WTC11 (cell line): ENCODE data around the gene CCS. TPM values are rescaled to one million over a fixed set of nuclear protein-coding genes. Genes with fewer than 3 reads are reported as not detected.
A peak's percentile ranks its signal among the peaks of the same experiment; 100 is the strongest.

Source experiments
- ATAC-seq: fragments of 200-7000 bp; cut with Tn5 transposase; 2 replicates; pipeline ENCODE4 v1.10.0; 2021; ENCODE audit warnings: mild to moderate bottlenecking, moderate library complexity
- CTCF ChIA-PET: fragments of 300-600 bp; sonication (Branson Sonifier 250); formaldehyde crosslinking; loops from one replicate; lab custom pipeline; 2021; ENCODE audit warnings: antibody characterized with exemption; lab: Charles Lee
- POLR2A ChIA-PET: fragments of 350-600 bp; sonication (Branson Sonifier 250); formaldehyde crosslinking; loops from one replicate; lab custom pipeline; 2021; ENCODE audit warnings: antibody characterized with exemption; lab: Charles Lee
- DNase-seq: peaks from one replicate; pipeline ENCODE4 v3.0.0; 2021; ENCODE audit warnings: low spot score
- H3K27ac Mint-ChIP-seq: 2 replicates; pipeline ENCODE4 v1.8.0; 2021; ENCODE audit warnings: mixed read lengths
- H3K27me3 Mint-ChIP-seq: 2 replicates; pipeline ENCODE4 v1.8.0; 2021; ENCODE audit warnings: low read depth, mild to moderate bottlenecking, moderate library complexity, mixed read lengths
- H3K36me3 Mint-ChIP-seq: 2 replicates; pipeline ENCODE4 v1.8.0; 2021; ENCODE audit warnings: mixed read lengths
- H3K4me1 Mint-ChIP-seq: 2 replicates; pipeline ENCODE4 v1.8.0; 2022; ENCODE audit warnings: mixed read lengths
- H3K4me3 Mint-ChIP-seq: 2 replicates; pipeline ENCODE4 v1.8.0; 2021; ENCODE audit warnings: mild to moderate bottlenecking, moderate library complexity, mixed read lengths
- H3K9me3 Mint-ChIP-seq: 2 replicates; pipeline ENCODE4 v1.8.0; 2021; ENCODE audit warnings: mixed read lengths
- ARID4B ChIP-seq: sonication (generic); formaldehyde crosslinking; IDR thresholded peaks from 2 replicates; pipeline ENCODE4 v1.8.0; 2023; ENCODE audit warnings: missing genetic modification reagents, mild to moderate bottlenecking, borderline replicate concordance
- ELF4 ChIP-seq: sonication (generic); formaldehyde crosslinking; IDR thresholded peaks from 2 replicates; pipeline ENCODE4 v1.8.1; 2022; ENCODE audit warnings: low read depth, mild to moderate bottlenecking, moderate library complexity, missing genetic modification reagents
- EMX1 ChIP-seq: fragments of 250-450 bp; sonication (Bioruptor Pico); IDR thresholded peaks from 2 replicates; pipeline ENCODE4 v1.8.0; 2021; ENCODE audit warnings: mild to moderate bottlenecking
- ETV6 ChIP-seq: sonication (generic); formaldehyde crosslinking; IDR thresholded peaks from 2 replicates; pipeline ENCODE4 v1.8.1; 2022; ENCODE audit warnings: mild to moderate bottlenecking, missing genetic modification reagents
- KAT7 ChIP-seq: sonication (generic); formaldehyde crosslinking; IDR thresholded peaks from 2 replicates; pipeline ENCODE4 v1.8.1; 2023; ENCODE audit warnings: missing genetic modification reagents, mild to moderate bottlenecking, borderline replicate concordance
- RORB ChIP-seq: fragments of 250-450 bp; sonication (Bioruptor Pico); IDR thresholded peaks from 2 replicates; pipeline ENCODE4 v1.9.0; 2021; ENCODE audit warnings: mild to moderate bottlenecking
- TEAD4 ChIP-seq: sonication (generic); formaldehyde crosslinking; IDR thresholded peaks from 2 replicates; pipeline ENCODE4 v1.8.0; 2022; ENCODE audit warnings: mild to moderate bottlenecking, missing genetic modification reagents
- ZNF317 ChIP-seq: sonication (generic); formaldehyde crosslinking; IDR thresholded peaks from 2 replicates; pipeline ENCODE4 v1.8.1; 2023; ENCODE audit warnings: low read depth, mild to moderate bottlenecking, moderate library complexity, missing genetic modification reagents, borderline replicate concordance
- ZNF396 ChIP-seq: fragments of 250-450 bp; sonication (Bioruptor Pico); IDR thresholded peaks from 2 replicates; pipeline ENCODE4 v1.8.0; 2021; ENCODE audit warnings: mild to moderate bottlenecking, moderate library complexity, borderline replicate concordance
- ZNF416 ChIP-seq: fragments of 250-450 bp; sonication (Bioruptor Pico); IDR thresholded peaks from 2 replicates; pipeline ENCODE4 v1.9.0; 2021; ENCODE audit warnings: mild to moderate bottlenecking, inconsistent platforms
- total RNA-seq: library from RNA; stranded (reverse); gene quantifications from 3 replicates; pipeline ENCODE4 v1.2.3, GENCODE V29; 2021
- TF ChIP-seq, protein P1 (sequence below): sonication (generic); formaldehyde crosslinking; IDR thresholded peaks from 2 replicates; pipeline ENCODE4 v1.8.0; 2022; ENCODE audit warnings: mild to moderate bottlenecking, missing genetic modification reagents
- TF ChIP-seq, protein P2 (sequence below): sonication (generic); formaldehyde crosslinking; IDR thresholded peaks from 2 replicates; pipeline ENCODE4 v1.8.1; 2022; ENCODE audit warnings: low read depth, missing genetic modification reagents, borderline replicate concordance
- TF ChIP-seq, protein P3 (sequence below): sonication (generic); formaldehyde crosslinking; IDR thresholded peaks from 2 replicates; pipeline ENCODE4 v1.8.1; 2023; ENCODE audit warnings: mild to moderate bottlenecking, missing genetic modification reagents

Gene CCS
- total RNA-seq, 1 experiment from 2014 or later, result 35.9 TPM

DNA sequence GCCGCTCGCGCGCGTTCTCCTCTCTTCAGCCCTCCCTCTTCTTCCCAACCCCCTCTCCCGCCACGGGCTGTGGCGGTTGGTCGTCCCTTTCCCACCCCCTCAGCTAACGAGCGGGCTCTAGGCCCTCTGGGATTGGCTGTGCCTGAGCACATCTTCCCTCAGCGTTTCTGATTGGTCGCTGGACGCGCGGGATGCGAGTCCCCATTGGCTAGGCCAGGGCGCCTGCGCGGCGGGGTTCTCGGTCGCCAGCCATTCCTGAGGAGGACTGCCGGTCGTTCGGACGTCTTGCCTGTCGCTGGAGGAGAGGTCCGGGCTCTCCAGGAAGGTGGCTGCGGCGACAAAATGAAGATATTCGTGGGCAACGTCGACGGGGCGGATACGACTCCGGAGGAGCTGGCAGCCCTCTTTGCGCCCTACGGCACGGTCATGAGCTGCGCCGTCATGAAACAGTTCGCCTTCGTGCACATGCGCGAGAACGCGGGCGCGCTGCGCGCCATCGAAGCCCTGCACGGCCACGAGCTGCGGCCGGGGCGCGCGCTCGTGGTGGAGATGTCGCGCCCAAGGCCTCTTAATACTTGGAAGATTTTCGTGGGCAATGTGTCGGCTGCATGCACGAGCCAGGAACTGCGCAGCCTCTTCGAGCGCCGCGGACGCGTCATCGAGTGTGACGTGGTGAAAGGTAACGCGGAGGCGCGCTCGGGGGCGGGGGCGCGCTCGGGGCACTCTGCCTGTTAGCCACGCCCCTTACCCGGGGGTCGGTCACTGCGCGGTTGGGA, 23.6 kb downstream of the CCS start, which contains the start of gene RBM14 (continued):
- peak; percentile 51; the same call in 1 of the 2 replicates for TF ChIP-seq ZNF416 (CRISPR knock-in tag)

- DNase-seq (no peak), ATAC-seq (no peak)
- Mint-ChIP-seq H3K27ac (peak overlapping the region; percentile 99), H3K27me3 (no peaks in the 10 kb centered on the region), H3K4me1 (peaks cover 36% of the 10 kb centered on the region), H3K36me3 (peaks cover 34% of the 10 kb centered on the region), H3K4me3 (peak overlapping the region; percentile 98), H3K9me3 (no peaks in the 10 kb centered on the region)
- ChIA-PET POLR2A (interaction anchor here (0.6 to 1.9 kb wide), 5 partner anchors 21 to 137 kb away, joined by 3 to 32 read pairs (median 5); partner anchors contain the start of genes ACTN3, CCDC87, DPP3 and RBM4), CTCF (interaction anchor here (1.0 to 2.1 kb wide), 5 partner anchors 20 to 179 kb away, joined by 3 to 9 read pairs (median 6); partner anchors contain the start of genes MRPL11, RBM4B and ZDHHC24)
- TF ChIP-seq ARID4B (CRISPR knock-in tag) (peak; percentile 50; the same call in 1 of the 2 replicates), EMX1 (no peak), ZNF317 (CRISPR knock-in tag) (no peak)
These were observed 24.3 kb downstream of the CCS start for GRCh38 chr11:66617155-66617834.

GRCh38 chr11:66619080-66619554, 26.1 kb downstream of the CCS start:
- no peak for ATAC-seq
- POLR2A ChIA-PET, result interaction anchor here (0.6 to 1.0 kb wide), 3 partner anchors 19 to 1654 kb away, joined by 3 to 13 read pairs (median 3); partner anchors contain the start of gene RBM4
- Mint-ChIP-seq H3K4me3 (peak overlapping the region; percentile 98), H3K9me3 (no peaks in the 10 kb centered on the region), H3K4me1 (peaks cover 36% of the 10 kb centered on the region), H3K27ac (peak overlapping the region; percentile 88)
- TF ChIP-seq TEAD4 (CRISPR knock-in tag), result no peak
- no peak for TF ChIP-seq KAT7 (CRISPR knock-in tag)
- no peak for TF ChIP-seq EMX1
- TF ChIP-seq ELF4 (CRISPR knock-in tag), result no peak
- TF ChIP-seq, protein P1, sequence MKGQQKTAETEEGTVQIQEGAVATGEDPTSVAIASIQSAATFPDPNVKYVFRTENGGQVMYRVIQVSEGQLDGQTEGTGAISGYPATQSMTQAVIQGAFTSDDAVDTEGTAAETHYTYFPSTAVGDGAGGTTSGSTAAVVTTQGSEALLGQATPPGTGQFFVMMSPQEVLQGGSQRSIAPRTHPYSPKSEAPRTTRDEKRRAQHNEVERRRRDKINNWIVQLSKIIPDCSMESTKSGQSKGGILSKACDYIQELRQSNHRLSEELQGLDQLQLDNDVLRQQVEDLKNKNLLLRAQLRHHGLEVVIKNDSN (CRISPR knock-in tag), result no peak
- TF ChIP-seq, all 79 proteins: peak for 0
- DNase-seq, result no peak
- Mint-ChIP-seq H3K27me3 (no peaks in the 10 kb centered on the region), H3K36me3 (peaks cover 52% of the 10 kb centered on the region)
- CTCF ChIA-PET, result interaction anchor here (0.6 to 2.0 kb wide), 2 partner anchors 59 to 85 kb away, joined by 3 to 8 read pairs; partner anchors contain the start of gene RBM4B

DNA sequence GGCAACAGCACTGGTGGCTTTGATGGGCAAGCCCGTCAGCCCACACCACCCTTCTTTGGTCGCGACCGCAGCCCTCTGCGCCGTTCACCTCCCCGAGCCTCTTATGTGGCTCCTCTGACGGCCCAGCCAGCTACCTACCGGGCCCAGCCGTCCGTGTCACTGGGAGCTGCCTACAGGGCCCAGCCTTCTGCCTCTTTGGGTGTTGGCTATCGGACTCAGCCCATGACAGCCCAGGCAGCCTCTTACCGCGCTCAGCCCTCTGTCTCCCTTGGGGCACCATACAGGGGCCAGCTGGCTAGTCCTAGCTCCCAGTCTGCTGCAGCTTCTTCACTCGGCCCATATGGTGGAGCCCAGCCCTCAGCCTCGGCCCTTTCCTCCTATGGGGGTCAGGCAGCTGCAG, 31.5 kb downstream of the CCS start:
- no peaks in the 10 kb centered on the region for H3K27me3 Mint-ChIP-seq
- DNase-seq (no peak), ATAC-seq (no peak)
- TF ChIP-seq ETV6, result no peak
- no peak for TF ChIP-seq RORB
- TF ChIP-seq ZNF396 (CRISPR knock-in tag), result no peak
- TF ChIP-seq, protein P2, sequence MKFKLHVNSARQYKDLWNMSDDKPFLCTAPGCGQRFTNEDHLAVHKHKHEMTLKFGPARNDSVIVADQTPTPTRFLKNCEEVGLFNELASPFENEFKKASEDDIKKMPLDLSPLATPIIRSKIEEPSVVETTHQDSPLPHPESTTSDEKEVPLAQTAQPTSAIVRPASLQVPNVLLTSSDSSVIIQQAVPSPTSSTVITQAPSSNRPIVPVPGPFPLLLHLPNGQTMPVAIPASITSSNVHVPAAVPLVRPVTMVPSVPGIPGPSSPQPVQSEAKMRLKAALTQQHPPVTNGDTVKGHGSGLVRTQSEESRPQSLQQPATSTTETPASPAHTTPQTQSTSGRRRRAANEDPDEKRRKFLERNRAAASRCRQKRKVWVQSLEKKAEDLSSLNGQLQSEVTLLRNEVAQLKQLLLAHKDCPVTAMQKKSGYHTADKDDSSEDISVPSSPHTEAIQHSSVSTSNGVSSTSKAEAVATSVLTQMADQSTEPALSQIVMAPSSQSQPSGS (CRISPR knock-in tag), result no peak
- TF ChIP-seq, protein P3, sequence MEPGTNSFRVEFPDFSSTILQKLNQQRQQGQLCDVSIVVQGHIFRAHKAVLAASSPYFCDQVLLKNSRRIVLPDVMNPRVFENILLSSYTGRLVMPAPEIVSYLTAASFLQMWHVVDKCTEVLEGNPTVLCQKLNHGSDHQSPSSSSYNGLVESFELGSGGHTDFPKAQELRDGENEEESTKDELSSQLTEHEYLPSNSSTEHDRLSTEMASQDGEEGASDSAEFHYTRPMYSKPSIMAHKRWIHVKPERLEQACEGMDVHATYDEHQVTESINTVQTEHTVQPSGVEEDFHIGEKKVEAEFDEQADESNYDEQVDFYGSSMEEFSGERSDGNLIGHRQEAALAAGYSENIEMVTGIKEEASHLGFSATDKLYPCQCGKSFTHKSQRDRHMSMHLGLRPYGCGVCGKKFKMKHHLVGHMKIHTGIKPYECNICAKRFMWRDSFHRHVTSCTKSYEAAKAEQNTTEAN (CRISPR knock-in tag), result no peak
- POLR2A ChIA-PET, result interaction anchor here (0.5 to 2.0 kb wide), 3 partner anchors 14 to 78 kb away, joined by 3 to 14 read pairs (median 3); partner anchors contain the start of genes ACTN3, RBM4, RBM4B and ZDHHC24
- no peak overlapping the region for H3K4me3 Mint-ChIP-seq
- CTCF ChIA-PET, result interaction anchor here (0.9 kb wide), 3 partner anchors 13 to 114 kb away, joined by 3 read pairs; partner anchors contain the start of gene BBS1
- H3K27ac Mint-ChIP-seq, result no peak overlapping the region
- peaks cover 16% of the 10 kb centered on the region for H3K4me1 Mint-ChIP-seq
- no peaks in the 10 kb centered on the region for H3K9me3 Mint-ChIP-seq
- peaks cover 73% of the 10 kb centered on the region for H3K36me3 Mint-ChIP-seq
